Measurements from ENCODE around the gene TSPAN2.
A peak's percentile ranks its signal among the peaks of the same experiment; 100 is the strongest.

Gene TSPAN2

GRCh38 chr1:115089420-115090185 lies at the start of gene TSPAN2:
TSPAN2 (minus strand) TSS chr1:115089503; CDS start chr1:115089432, 71 bp downstream.
- ATAC-seq, result peak; percentile 67 to 73

- ATAC-seq, result peak; percentile 81
These were observed 49.7 kb upstream of the TSPAN2 start for GRCh38 chr1:115138973-115139372.

GRCh38 chr1:115138271-115138670 lies 49.0 kb upstream of the TSPAN2 start:
- no peak for ATAC-seq

- ATAC-seq, result no peak
These were observed 47.9 kb upstream of the TSPAN2 start for GRCh38 chr1:115137191-115137590.

GRCh38 chr1:115136706-115137105 lies 47.4 kb upstream of the TSPAN2 start:
- ATAC-seq, result no peak

GRCh38 chr1:115136106-115136505 lies 46.8 kb upstream of the TSPAN2 start:
- no peak for ATAC-seq

- no peak for ATAC-seq
These were observed 46.4 kb upstream of the TSPAN2 start for GRCh38 chr1:115135681-115136080.

- ATAC-seq, result no peak
These were observed 45.7 kb upstream of the TSPAN2 start for GRCh38 chr1:115134850-115135480.

- no peak for ATAC-seq
These were observed 44.9 kb upstream of the TSPAN2 start for GRCh38 chr1:115134231-115134630.

GRCh38 chr1:115133440-115133839 lies 44.1 kb upstream of the TSPAN2 start:
- ATAC-seq, result no peak

- no peak for ATAC-seq
These were observed 41.5 kb upstream of the TSPAN2 start for GRCh38 chr1:115130786-115131185.

GRCh38 chr1:115129071-115129640 lies 39.9 kb upstream of the TSPAN2 start:
- no peak for ATAC-seq

- ATAC-seq, result no peak
These were observed 38.2 kb upstream of the TSPAN2 start for GRCh38 chr1:115127539-115127938.

- no peak for ATAC-seq
These were observed 37.2 kb upstream of the TSPAN2 start for GRCh38 chr1:115126516-115126915.

GRCh38 chr1:115123116-115123515 lies 33.8 kb upstream of the TSPAN2 start:
- no peak for ATAC-seq

GRCh38 chr1:115121793-115122192 lies 32.5 kb upstream of the TSPAN2 start:
- ATAC-seq, result no peak

GRCh38 chr1:115120296-115120695 lies 31.0 kb upstream of the TSPAN2 start:
- ATAC-seq, result no peak

- no peak for ATAC-seq
These were observed 29.3 kb upstream of the TSPAN2 start for GRCh38 chr1:115118611-115119010.

GRCh38 chr1:115118086-115118485 lies 28.8 kb upstream of the TSPAN2 start:
- ATAC-seq, result no peak

- no peak for ATAC-seq
These were observed 28.0 kb upstream of the TSPAN2 start for GRCh38 chr1:115117298-115117697.

- ATAC-seq, result no peak
These were observed 27.2 kb upstream of the TSPAN2 start for GRCh38 chr1:115116512-115116911.

GRCh38 chr1:115115521-115116161 lies 26.3 kb upstream of the TSPAN2 start:
- no peak for ATAC-seq

- ATAC-seq, result no peak
These were observed 25.0 kb upstream of the TSPAN2 start for GRCh38 chr1:115114308-115114707.

- ATAC-seq, result no peak
These were observed 24.5 kb upstream of the TSPAN2 start for GRCh38 chr1:115113766-115114165.

All from activated CD4-positive, CD25-positive, alpha-beta regulatory T cell treated with anti-CD3 and anti-CD28 coated beads, Interleukin-2, amount 50 U/mL, for 24 hours (primary cell).